Measurements from ENCODE around the gene HELZ.

DNA sequence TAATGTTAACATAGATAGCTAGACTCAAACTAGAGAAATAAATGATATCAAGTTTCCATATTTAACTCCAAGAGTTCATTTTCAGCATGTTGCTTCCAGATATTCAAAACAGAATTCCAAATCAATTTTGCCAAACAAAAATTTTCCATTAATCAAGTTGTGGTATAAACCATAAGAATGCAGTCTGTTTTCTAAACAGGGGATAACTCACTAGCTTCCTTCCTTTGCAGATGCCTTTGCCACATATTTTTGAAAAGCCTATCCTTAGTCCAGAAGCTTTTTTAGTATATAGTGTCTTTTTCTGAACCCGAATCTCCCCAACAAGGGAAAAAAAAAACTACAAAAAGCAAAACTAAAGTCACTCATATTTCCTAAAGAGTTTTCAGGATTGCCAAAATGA is 61.5 kb downstream of the HELZ start:
- TF ChIP-seq EZH2 (IDR thresholded peaks at IDR 0.05; ENCODE audit: borderline replicate concordance, low read length), result no peak
- TF ChIP-seq CTCF (IDR thresholded peaks at IDR 0.05; ENCODE audit: low read length), result no peak

All from OCI-LY1 (cell line).